Astrocyte (in vitro differentiated cells and primary cell): Measurements from ENCODE around the gene ZNF557. TPM values are rescaled to one million over a fixed set of nuclear protein-coding genes. Genes with fewer than 3 reads are reported as not detected.

Experiments
- DNase-seq: peaks from one replicate; pipeline ENCODE4 v3.0.0-alpha.2; 2010; ENCODE audit warnings: low read depth
- FAIRE-seq: peaks from 2 replicates; lab custom pipeline; 2011; peaks lifted over from hg19 to GRCh38; lab: Jason Lieb, UNC
- H2AFZ ChIP-seq: 2 replicates; pipeline ENCODE4 v1.6.0; 2012; ENCODE audit warnings: low read depth, low read length, inconsistent platforms
- H3K27ac ChIP-seq: 2 replicates; pipeline ENCODE4 v1.5.1; 2011; ENCODE audit warnings: low read depth, low read length, inconsistent platforms
- H3K27me3 ChIP-seq: 2 replicates; pipeline ENCODE4 v1.6.0; 2011; ENCODE audit warnings: low read length, inconsistent platforms; ENCODE audit not compliant: insufficient read depth
- H3K36me3 ChIP-seq: 2 replicates; pipeline ENCODE4 v1.5.1; 2011; ENCODE audit warnings: low read length, inconsistent platforms; ENCODE audit not compliant: insufficient read depth
- H3K4me1 ChIP-seq: 2 replicates; pipeline ENCODE4 v1.5.1; 2011; ENCODE audit warnings: low read length, inconsistent platforms; ENCODE audit not compliant: insufficient read depth
- H3K4me2 ChIP-seq: 2 replicates; pipeline ENCODE4 v1.6.0; 2012; ENCODE audit warnings: low read length, inconsistent platforms
- H3K4me3 ChIP-seq: 2 replicates; pipeline ENCODE4 v1.5.1; 2011; ENCODE audit warnings: low read depth, mild to moderate bottlenecking, low read length, inconsistent platforms; ENCODE audit not compliant: insufficient read depth
- H3K79me2 ChIP-seq: 2 replicates; pipeline ENCODE4 v1.6.0; 2012; ENCODE audit warnings: mild to moderate bottlenecking, low read length, inconsistent platforms; ENCODE audit not compliant: insufficient read depth
- H3K9ac ChIP-seq: 2 replicates; pipeline ENCODE4 v1.6.0; 2012; ENCODE audit warnings: mild to moderate bottlenecking, low read length, inconsistent platforms
- H3K9me3 ChIP-seq: 2 replicates; pipeline ENCODE4 v1.5.1; 2012; ENCODE audit warnings: low read depth, mild to moderate bottlenecking, low read length, inconsistent platforms; ENCODE audit not compliant: insufficient read depth
- H4K20me1 ChIP-seq: 2 replicates; pipeline ENCODE4 v1.6.0; 2012; ENCODE audit warnings: low read length, inconsistent platforms; ENCODE audit not compliant: insufficient read depth
- H3K27ac Mint-ChIP-seq: one replicate; pipeline ENCODE4 v1.8.0; 2021; ENCODE audit warnings: mild to moderate bottlenecking, mixed read lengths; ENCODE audit not compliant: unreplicated experiment
- H3K27me3 Mint-ChIP-seq: one replicate; pipeline ENCODE4 v1.8.0; 2021; ENCODE audit warnings: low read depth, mixed read lengths; ENCODE audit not compliant: unreplicated experiment
- H3K36me3 Mint-ChIP-seq: one replicate; pipeline ENCODE4 v1.8.0; 2021; ENCODE audit warnings: low read depth, mixed read lengths; ENCODE audit not compliant: unreplicated experiment
- H3K4me1 Mint-ChIP-seq: one replicate; pipeline ENCODE4 v1.8.0; 2021; ENCODE audit warnings: low read depth, mixed read lengths; ENCODE audit not compliant: unreplicated experiment
- H3K4me3 Mint-ChIP-seq: one replicate; pipeline ENCODE4 v1.8.0; 2021; ENCODE audit warnings: mild to moderate bottlenecking, moderate library complexity, mixed read lengths; ENCODE audit not compliant: unreplicated experiment
- H3K9me3 Mint-ChIP-seq: one replicate; pipeline ENCODE4 v1.8.0; 2021; ENCODE audit warnings: mild to moderate bottlenecking, mixed read lengths; ENCODE audit not compliant: unreplicated experiment
- EZH2 ChIP-seq: IDR thresholded peaks from 2 replicates; pipeline ENCODE4 v1.6.1; 2012; ENCODE audit warnings: mild to moderate bottlenecking, low read length, inconsistent platforms; ENCODE audit not compliant: insufficient read depth
- total RNA-seq: library from RNA; stranded (reverse); gene quantifications from 2 replicates; pipeline ENCODE4 v1.2.1, GENCODE V29; 2021
- TF ChIP-seq, protein P1 (sequence below): IDR thresholded peaks from 2 replicates; pipeline ENCODE4 v1.5.1; 2011; ENCODE audit warnings: low read depth, mild to moderate bottlenecking, inconsistent platforms, low read length, moderate library complexity; ENCODE audit not compliant: insufficient read depth

Gene ZNF557
- total RNA-seq, 1 donor from 2014 or later, result 9.6 TPM

DNA sequence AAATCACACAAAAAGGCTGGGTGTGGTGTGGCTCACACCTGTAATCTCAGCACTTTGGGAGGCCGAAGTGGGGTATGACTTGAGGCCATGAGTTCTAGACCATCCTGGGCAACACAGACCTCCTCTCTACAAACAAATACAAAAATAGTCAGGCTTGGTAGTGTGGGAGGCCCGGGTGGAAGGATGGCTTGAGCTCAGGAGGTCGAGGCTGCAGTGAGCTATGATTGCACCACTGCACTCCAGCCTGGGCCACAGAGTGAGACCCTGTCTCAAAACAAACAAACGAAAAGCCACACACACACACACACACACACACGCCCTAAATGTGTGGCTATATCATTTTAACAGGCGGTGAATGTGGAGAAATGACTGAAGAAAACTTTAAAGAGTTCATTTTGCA is 904 bp upstream of the ZNF557 start:
- Mint-ChIP-seq H3K27me3 (no peaks in the 10 kb centered on the region), H3K4me1 (peaks cover 5% of the 10 kb centered on the region), H3K9me3 (peaks cover 5% of the 10 kb centered on the region), H3K36me3 (peaks cover 9% of the 10 kb centered on the region), H3K4me3 (peak overlapping the region; percentile 94), H3K27ac (no peak overlapping the region)
- H3K79me2 ChIP-seq, result peaks cover 20% of the 10 kb centered on the region
- no peaks in the 10 kb centered on the region for H3K27me3 ChIP-seq
- H3K9me3 ChIP-seq, result no peaks in the 10 kb centered on the region
- no peak overlapping the region for H3K9ac ChIP-seq
- H3K4me1 ChIP-seq, result peaks cover 5% of the 10 kb centered on the region
- FAIRE-seq (no peak), DNase-seq (no peak)
- peaks cover 13% of the 10 kb centered on the region for H3K36me3 ChIP-seq
- H3K4me3 ChIP-seq, result no peak overlapping the region
- peak overlapping the region; percentile 74 for H2AFZ ChIP-seq
- peak overlapping the region; percentile 87 for H3K4me2 ChIP-seq
- no peak overlapping the region for H3K27ac ChIP-seq
- TF ChIP-seq EZH2, result no peak
- TF ChIP-seq, protein P1, sequence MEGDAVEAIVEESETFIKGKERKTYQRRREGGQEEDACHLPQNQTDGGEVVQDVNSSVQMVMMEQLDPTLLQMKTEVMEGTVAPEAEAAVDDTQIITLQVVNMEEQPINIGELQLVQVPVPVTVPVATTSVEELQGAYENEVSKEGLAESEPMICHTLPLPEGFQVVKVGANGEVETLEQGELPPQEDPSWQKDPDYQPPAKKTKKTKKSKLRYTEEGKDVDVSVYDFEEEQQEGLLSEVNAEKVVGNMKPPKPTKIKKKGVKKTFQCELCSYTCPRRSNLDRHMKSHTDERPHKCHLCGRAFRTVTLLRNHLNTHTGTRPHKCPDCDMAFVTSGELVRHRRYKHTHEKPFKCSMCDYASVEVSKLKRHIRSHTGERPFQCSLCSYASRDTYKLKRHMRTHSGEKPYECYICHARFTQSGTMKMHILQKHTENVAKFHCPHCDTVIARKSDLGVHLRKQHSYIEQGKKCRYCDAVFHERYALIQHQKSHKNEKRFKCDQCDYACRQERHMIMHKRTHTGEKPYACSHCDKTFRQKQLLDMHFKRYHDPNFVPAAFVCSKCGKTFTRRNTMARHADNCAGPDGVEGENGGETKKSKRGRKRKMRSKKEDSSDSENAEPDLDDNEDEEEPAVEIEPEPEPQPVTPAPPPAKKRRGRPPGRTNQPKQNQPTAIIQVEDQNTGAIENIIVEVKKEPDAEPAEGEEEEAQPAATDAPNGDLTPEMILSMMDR, result no peak
- peaks cover 4% of the 10 kb centered on the region for H4K20me1 ChIP-seq

DNA sequence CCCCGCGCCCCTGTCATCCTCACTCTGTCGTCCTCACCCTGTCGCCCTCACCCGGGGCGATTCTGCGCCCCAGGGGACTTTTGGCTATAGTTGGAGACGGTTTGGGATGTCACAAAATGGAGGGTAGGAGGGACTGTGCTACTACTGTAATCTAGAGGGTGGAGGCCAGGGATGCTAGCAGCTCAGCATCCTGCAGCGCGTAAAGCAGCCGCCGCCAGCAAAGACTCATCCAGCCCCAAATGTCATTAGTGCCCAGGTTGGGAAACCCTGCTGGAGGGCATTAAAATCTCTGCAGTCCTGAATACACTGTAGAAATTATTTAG is 362 bp downstream of the ZNF557 start:
- Histone ChIP-seq H3K9ac (peak overlapping the region; percentile 91), H3K4me3 (peak overlapping the region; percentile 87), H4K20me1 (peaks cover 4% of the 10 kb centered on the region), H3K27me3 (no peaks in the 10 kb centered on the region), H3K4me2 (peak overlapping the region; percentile 87), H3K27ac (peak overlapping the region; percentile 70), H3K79me2 (peaks cover 20% of the 10 kb centered on the region), H2AFZ (peak overlapping the region; percentile 98), H3K9me3 (no peaks in the 10 kb centered on the region), H3K4me1 (peaks cover 5% of the 10 kb centered on the region), H3K36me3 (peaks cover 16% of the 10 kb centered on the region)
- TF ChIP-seq, protein P1, result no peak
- TF ChIP-seq EZH2, result no peak
- FAIRE-seq (no peak), DNase-seq (no peak)
- Mint-ChIP-seq H3K4me1 (peaks cover 5% of the 10 kb centered on the region), H3K9me3 (peaks cover 7% of the 10 kb centered on the region), H3K36me3 (peaks cover 17% of the 10 kb centered on the region), H3K27ac (peak overlapping the region; percentile 58), H3K27me3 (no peaks in the 10 kb centered on the region), H3K4me3 (peak overlapping the region; percentile 94)

DNA sequence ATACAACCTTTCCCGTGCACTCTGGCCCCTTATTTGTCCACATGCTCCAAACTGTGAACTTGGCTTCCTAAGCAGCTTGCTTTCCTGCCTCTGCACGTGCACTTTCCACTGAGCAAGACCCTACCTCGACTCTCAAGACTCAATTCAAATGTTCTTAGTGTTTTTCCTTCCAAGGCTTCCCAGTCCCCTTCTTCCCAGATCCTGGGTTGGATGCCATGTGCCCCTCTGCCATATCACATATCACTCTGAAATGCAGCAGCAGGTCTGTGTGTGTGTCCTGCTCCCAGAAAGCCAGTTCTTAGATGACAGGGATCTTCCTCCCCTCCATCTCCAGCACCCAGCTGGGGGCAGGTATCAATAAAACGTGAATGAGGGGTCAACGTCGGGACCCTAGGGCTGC is 3.0 kb downstream of the ZNF557 start:
- H3K4me3 Mint-ChIP-seq, result peak overlapping the region; percentile 36
- Histone ChIP-seq H3K27ac (no peak overlapping the region), H3K4me3 (no peak overlapping the region), H3K27me3 (no peaks in the 10 kb centered on the region), H3K4me2 (no peak overlapping the region), H3K36me3 (peaks cover 29% of the 10 kb centered on the region), H3K9ac (no peak overlapping the region), H3K9me3 (peaks cover 14% of the 10 kb centered on the region), H4K20me1 (peaks cover 4% of the 10 kb centered on the region), H2AFZ (no peak overlapping the region), H3K4me1 (peaks cover 5% of the 10 kb centered on the region), H3K79me2 (peaks cover 20% of the 10 kb centered on the region)
- DNase-seq (no peak), FAIRE-seq (no peak)
- TF ChIP-seq, protein P1, result no peak
- no peak for TF ChIP-seq EZH2
- H3K36me3 Mint-ChIP-seq, result peaks cover 41% of the 10 kb centered on the region
- peaks cover 14% of the 10 kb centered on the region for H3K9me3 Mint-ChIP-seq
- no peak overlapping the region for H3K27ac Mint-ChIP-seq
- H3K4me1 Mint-ChIP-seq, result peaks cover 5% of the 10 kb centered on the region
- H3K27me3 Mint-ChIP-seq, result no peaks in the 10 kb centered on the region
